Adrenal gland (tissue), 12 donors: ENCODE data around the gene UGT2B7. TPM values are rescaled to one million over a fixed set of nuclear protein-coding genes. Genes with fewer than 3 reads are reported as not detected.

ENCODE experiments used
- DNase-seq, 7 donors: peaks; one replicate each; pipeline ENCODE4 v3.0.0-alpha.2; 2019 to 2020
- H3K27ac ChIP-seq, 5 donors: fragments of 200-600 bp; sonication (generic) in 4 of 5; 1 replicate in 3 of 5; 2 replicates in 2 of 5; pipeline versions ENCODE4 v1.5.1 to v1.8.0; 2016 to 2020; ENCODE audit warnings: mild to moderate bottlenecking in 1 of 5
- H3K27me3 ChIP-seq: fragments of 200-600 bp; 2 replicates; pipeline ENCODE4 v1.8.0; 2021
- H3K36me3 ChIP-seq, 2 donors: fragments of 200-600 bp; replicated peaks in 1 of 2; 1 replicate in 1 of 2; 2 replicates in 1 of 2; pipeline versions ENCODE4 v1.5.1 to v1.8.0; 2018 to 2022
- H3K4me1 ChIP-seq, 2 donors: fragments of 200-600 bp; replicated peaks in 1 of 2; 1 replicate in 1 of 2; 2 replicates in 1 of 2; pipeline versions ENCODE4 v1.5.1 to v1.8.0; 2018 to 2021
- H3K4me3 ChIP-seq, 4 donors: fragments of 200-600 bp; sonication (generic) in 3 of 4; one replicate each; pipeline ENCODE4 v1.5.1; 2016 to 2018
- H3K9me3 ChIP-seq, 3 donors: fragments of 200-600 bp; sonication (generic) in 1 of 3; replicated peaks in 1 of 3; 1 replicate in 2 of 3; 2 replicates in 1 of 3; pipeline versions ENCODE4 v1.5.1 to v1.8.0; 2016 to 2021
- POLR2A ChIP-seq, 2 donors: fragments of 450-650 bp; IDR thresholded peaks; one replicate each; pipeline ENCODE4 v1.6.1; 2017; ENCODE audit warnings: antibody characterized with exemption in 2 of 2, mild to moderate bottlenecking in 2 of 2, moderate library complexity in 1 of 2
- WGBS, 4 donors: extraction: QIAGEN DNeasy Blood & Tissue Kit in 2 of 4; methylation state at CpG; one replicate each; pipeline versions ENCODE4 v1.1.5 to v1.1.7; 2013 to 2017; 5-methylcytosine and 5-hydroxymethylcytosine counted together
- intact Hi-C, 2 donors: fragments of 100-400 bp; cut with DNase I; formaldehyde crosslinking; loops; one replicate each; pipeline versions ENCODE4 v1.14.1 to v1.15.0; 2022 to 2023
- polyA plus RNA-seq, 3 donors: library from polyadenylated mRNA; stranded (reverse); fragments of 200-250 nt in 2 of 3; fragments of 350-450 nt in 1 of 3; fragmentation: Illumina TruSeq in 1 of 3; extraction: RNeasy Lipid Tissue Mini Kit (QIAGEN cat#74804) in 1 of 3; gene quantifications; one replicate each; pipeline ENCODE4 v1.2.3, GENCODE V29; 2013 to 2014
- total RNA-seq, 9 donors: library from RNA; depleted of rRNA in 4 of 9; stranded (reverse); fragments of >200 nt in 4 of 9; fragments of 120-200 nt in 1 of 9; fragmentation: NEBNext Ultra II Directional in 1 of 9; extraction: Animal tissue kit (Norgen Biotek cat#: 25700) in 1 of 9; gene quantifications; one replicate each; pipeline versions ENCODE4 v1.1.0 to v1.2.4, GENCODE V29; 2013 to 2023
- TF ChIP-seq, protein P1 (sequence below), 6 experiments: fragments of 450-650 bp in 4 of 6; fragments of 200-600 bp in 2 of 6; sonication (generic) in 1 of 6; IDR thresholded peaks; 1 replicate in 5 of 6; 2 replicates in 1 of 6; pipeline versions ENCODE4 v1.5.1 to v1.8.0; 2016 to 2021; ENCODE audit warnings: antibody characterized with exemption in 6 of 6, mild to moderate bottlenecking in 2 of 6, moderate library complexity in 1 of 6
- donor health status: healthy with polysubstance abuse.
- donor health status: Bipolar disorder and iron deficiency.
- donor health status: DM: yes; HTN: yes; CAD: no.
- donor health status: DM: no; HTN: no; CAD: no.
- donor health status: DM: no; HTN: no; CAD: no.
- donor health status: DM: yes; HTN: yes; CAD: no.

Gene UGT2B7
- total and polyA plus RNA-seq, 12 donors = 0.07 to 0.23 TPM; not detected in 10

DNA sequence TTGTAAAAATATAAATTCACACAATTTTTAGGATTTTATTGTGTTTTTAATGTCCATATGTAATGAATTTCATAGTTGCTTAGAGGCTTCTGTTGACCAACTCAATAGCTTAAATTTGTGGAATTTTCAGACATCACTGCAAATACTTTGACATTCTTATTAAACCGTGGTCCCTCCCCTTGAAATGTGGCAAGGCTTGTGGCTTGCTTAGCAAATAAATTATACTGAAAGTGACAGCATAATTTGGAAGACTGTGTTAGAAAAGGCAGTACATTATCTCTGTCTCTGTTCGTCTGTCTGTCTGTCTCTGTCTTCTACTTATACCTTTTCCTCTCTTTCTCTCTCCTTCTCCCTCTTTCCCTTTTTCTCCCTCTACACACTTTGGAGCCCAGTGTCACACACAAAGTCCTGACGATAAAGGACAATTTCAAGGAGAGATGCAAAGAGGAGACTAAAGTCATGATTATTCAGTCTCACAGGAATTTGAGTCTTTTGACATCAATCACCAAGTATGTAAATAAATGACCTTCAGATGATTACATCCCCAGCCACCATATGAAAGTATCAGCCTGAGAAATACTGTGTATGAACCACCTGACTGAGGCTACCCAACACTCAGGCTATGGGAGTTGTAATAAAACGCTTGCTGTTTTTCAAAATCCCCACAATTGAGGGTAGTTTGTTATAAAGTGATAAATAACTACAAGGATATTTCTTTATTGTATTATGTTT is 21.0 kb upstream of the UGT2B7 start:
- WGBS, 4 donors = 32 to 41% (median 38%) methylated on average over 4 of the region's 4 CpGs

DNA sequence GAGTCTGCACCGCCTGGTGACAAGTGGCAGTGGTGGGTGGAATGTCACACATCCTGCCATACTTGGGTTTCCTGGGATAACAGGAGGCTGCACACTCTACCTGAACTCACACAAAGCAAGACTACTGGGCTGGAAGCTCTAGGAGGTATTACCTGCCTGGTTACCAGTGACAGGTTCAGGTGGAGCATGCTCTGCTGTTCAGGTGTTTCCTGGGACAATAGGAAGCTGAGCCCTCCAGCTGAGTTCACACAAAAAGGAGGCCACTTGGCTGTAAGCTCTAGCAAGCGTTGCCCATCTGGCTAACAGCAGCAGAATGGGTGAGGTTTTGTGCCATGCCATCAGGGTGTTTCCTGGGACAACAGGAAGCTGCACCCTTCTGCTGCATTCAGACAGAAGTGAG is 17.4 kb upstream of the UGT2B7 start:
- no peaks in the 10 kb centered on the region for H3K36me3 ChIP-seq
- H3K9me3 ChIP-seq = no peaks in the 10 kb centered on the region
- TF ChIP-seq POLR2A (IDR thresholded peaks at IDR 0.05) = no peak
- TF ChIP-seq, protein P1, sequence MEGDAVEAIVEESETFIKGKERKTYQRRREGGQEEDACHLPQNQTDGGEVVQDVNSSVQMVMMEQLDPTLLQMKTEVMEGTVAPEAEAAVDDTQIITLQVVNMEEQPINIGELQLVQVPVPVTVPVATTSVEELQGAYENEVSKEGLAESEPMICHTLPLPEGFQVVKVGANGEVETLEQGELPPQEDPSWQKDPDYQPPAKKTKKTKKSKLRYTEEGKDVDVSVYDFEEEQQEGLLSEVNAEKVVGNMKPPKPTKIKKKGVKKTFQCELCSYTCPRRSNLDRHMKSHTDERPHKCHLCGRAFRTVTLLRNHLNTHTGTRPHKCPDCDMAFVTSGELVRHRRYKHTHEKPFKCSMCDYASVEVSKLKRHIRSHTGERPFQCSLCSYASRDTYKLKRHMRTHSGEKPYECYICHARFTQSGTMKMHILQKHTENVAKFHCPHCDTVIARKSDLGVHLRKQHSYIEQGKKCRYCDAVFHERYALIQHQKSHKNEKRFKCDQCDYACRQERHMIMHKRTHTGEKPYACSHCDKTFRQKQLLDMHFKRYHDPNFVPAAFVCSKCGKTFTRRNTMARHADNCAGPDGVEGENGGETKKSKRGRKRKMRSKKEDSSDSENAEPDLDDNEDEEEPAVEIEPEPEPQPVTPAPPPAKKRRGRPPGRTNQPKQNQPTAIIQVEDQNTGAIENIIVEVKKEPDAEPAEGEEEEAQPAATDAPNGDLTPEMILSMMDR (IDR thresholded peaks at IDR 0.05) = no peak
- WGBS, 4 donors = 79 to 100% (median 83%) methylated on average over 1 to 2 of the region's 2 CpGs
- no peaks in the 10 kb centered on the region for H3K4me1 ChIP-seq
- no peak overlapping the region for H3K4me3 ChIP-seq
- no peak overlapping the region for H3K27ac ChIP-seq
- H3K27me3 ChIP-seq = no peaks in the 10 kb centered on the region
- intact Hi-C loops = no loop called here
- DNase-seq = no peak

More for the DNA sequence above, 21.0 kb upstream of the UGT2B7 start:
- no peaks in the 10 kb centered on the region for H3K36me3 ChIP-seq
- no peaks in the 10 kb centered on the region for H3K27me3 ChIP-seq
- no peak for TF ChIP-seq POLR2A (IDR thresholded peaks at IDR 0.05)
- TF ChIP-seq, protein P1 (IDR thresholded peaks at IDR 0.05) = no peak
- no peak overlapping the region for H3K4me3 ChIP-seq
- no peaks in the 10 kb centered on the region for H3K4me1 ChIP-seq
- no peaks in the 10 kb centered on the region for H3K9me3 ChIP-seq
- DNase-seq = no peak
- no peak overlapping the region for H3K27ac ChIP-seq
- intact Hi-C loops = no loop called here

DNA sequence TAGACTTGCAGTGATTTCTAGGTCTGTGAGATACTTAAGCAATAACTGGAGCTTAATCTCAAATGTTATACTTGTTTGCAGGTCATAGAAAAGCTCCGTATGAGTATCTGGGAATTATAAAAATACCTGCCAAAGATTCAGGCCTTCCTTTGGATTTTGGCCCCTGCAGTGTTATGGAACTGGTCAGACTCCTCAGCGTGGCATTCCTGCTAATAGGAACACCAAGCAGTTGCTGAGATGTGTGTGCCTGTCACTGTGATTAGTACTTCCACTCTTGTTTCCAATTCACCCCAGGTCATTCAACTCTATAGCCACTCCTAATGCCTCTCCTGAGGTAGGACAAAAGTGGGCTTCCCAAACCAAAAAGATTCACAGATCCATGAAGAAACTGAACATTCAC is 7.8 kb upstream of the UGT2B7 start:
- intact Hi-C loops = no loop called here
- WGBS, 4 donors = 72 to 81% (median 73%) methylated on average over 2 of the region's 2 CpGs
- DNase-seq = no peak
- Histone ChIP-seq H3K4me1 (no peaks in the 10 kb centered on the region), H3K27me3 (no peaks in the 10 kb centered on the region), H3K9me3 (no peaks in the 10 kb centered on the region), H3K27ac (no peak overlapping the region), H3K4me3 (no peak overlapping the region), H3K36me3 (no peaks in the 10 kb centered on the region)
- TF ChIP-seq, protein P1 (IDR thresholded peaks at IDR 0.05) = no peak
- TF ChIP-seq POLR2A (IDR thresholded peaks at IDR 0.05) = no peak

DNA sequence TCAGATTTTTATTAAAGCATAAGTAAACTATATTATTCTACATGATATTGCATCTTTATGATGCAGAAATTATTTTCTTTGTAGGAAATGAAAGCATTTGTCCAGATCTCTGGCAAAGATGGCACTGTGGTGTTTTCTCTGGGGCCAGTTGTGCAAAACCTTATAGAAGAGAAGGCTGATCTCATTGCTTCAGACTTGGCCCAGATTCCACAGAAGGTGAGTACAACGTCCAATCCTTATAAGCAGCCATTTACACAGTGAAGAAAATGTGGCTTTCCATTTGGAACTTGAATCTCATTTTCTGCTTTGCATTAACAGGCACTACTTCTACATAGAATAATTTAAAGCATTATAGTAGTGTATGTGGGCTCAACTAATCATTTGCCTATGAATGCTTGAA is 6.9 kb upstream of the UGT2B7 start:
- DNase-seq = no peak
- intact Hi-C loops = no loop called here
- no peak overlapping the region for H3K4me3 ChIP-seq
- H3K27ac ChIP-seq = no peak overlapping the region
- 44 to 62% (median 59%) methylated on average over 1 of the region's 1 CpG for WGBS, 4 donors
- H3K36me3 ChIP-seq = no peaks in the 10 kb centered on the region
- TF ChIP-seq, protein P1 (IDR thresholded peaks at IDR 0.05) = no peak
- TF ChIP-seq POLR2A (IDR thresholded peaks at IDR 0.05) = no peak
- H3K9me3 ChIP-seq = no peaks in the 10 kb centered on the region
- no peaks in the 10 kb centered on the region for H3K4me1 ChIP-seq
- H3K27me3 ChIP-seq = no peaks in the 10 kb centered on the region
